Measurements from ENCODE around the gene SFMBT1. TPM values are rescaled to one million over a fixed set of nuclear protein-coding genes. Genes with fewer than 3 reads are reported as not detected.
"Not testable (repeated sequence)": the region's sequence is repeated elsewhere in the genome, so short reads cannot be mapped to it uniquely, and the experiment has no call there.

The SFMBT1 gene
- total RNA-seq, 2 donors from 2014 or later: 16.7 to 17.4 TPM

- Histone ChIP-seq H3K27me3 (no peaks in the 10 kb centered on the region), H3K4me1 (no peaks in the 10 kb centered on the region), H3K4me3 (no peak overlapping the region), H3K36me3 (no peaks in the 10 kb centered on the region), H3K9me3 (no peaks in the 10 kb centered on the region), H3K27ac (no peak overlapping the region)
- DNase-seq (ENCODE audit: low spot score): peak; percentile 34
- TF ChIP-seq CTCF (IDR thresholded peaks at IDR 0.05): no peak
Measured at GRCh38 chr3:53062905-53063304, 17.0 kb upstream of the SFMBT1 start.

- Histone ChIP-seq H3K27ac (no peak overlapping the region), H3K27me3 (no peaks in the 10 kb centered on the region), H3K36me3 (no peaks in the 10 kb centered on the region), H3K9me3 (no peaks in the 10 kb centered on the region), H3K4me1 (no peaks in the 10 kb centered on the region), H3K4me3 (no peak overlapping the region)
- DNase-seq (ENCODE audit: low spot score): peak; percentile 1
- peak in 1 of 2 donors; percentile 29 for TF ChIP-seq CTCF (IDR thresholded peaks at IDR 0.05)
Measured at GRCh38 chr3:53056442-53056841, 10.6 kb upstream of the SFMBT1 start.

- not testable (repeated sequence) for H3K9me3 ChIP-seq; DNase-seq (ENCODE audit: low spot score); H3K27me3 ChIP-seq; H3K27ac ChIP-seq; H3K4me3 ChIP-seq; H3K4me1 ChIP-seq; H3K36me3 ChIP-seq
Measured at GRCh38 chr3:53054233-53054632, 8.4 kb upstream of the SFMBT1 start.

GRCh38 chr3:53051929-53052328 is 6.1 kb upstream of the SFMBT1 start:
- H3K4me1 ChIP-seq: no peaks in the 10 kb centered on the region

GRCh38 chr3:53049987-53050386 is 4.1 kb upstream of the SFMBT1 start:
- Histone ChIP-seq H3K9me3 (no peaks in the 10 kb centered on the region), H3K27me3 (no peaks in the 10 kb centered on the region), H3K4me3 (no peak overlapping the region), H3K36me3 (no peaks in the 10 kb centered on the region), H3K4me1 (peaks cover 0 to 4% of the 10 kb centered on the region in 2 donors), H3K27ac (no peak overlapping the region)
- no peak for DNase-seq (ENCODE audit: low spot score)
- TF ChIP-seq CTCF (IDR thresholded peaks at IDR 0.05): no peak

More at GRCh38 chr3:53051929-53052328, 6.1 kb upstream of the SFMBT1 start:
- H3K27me3 ChIP-seq: no peaks in the 10 kb centered on the region
- no peaks in the 10 kb centered on the region for H3K36me3 ChIP-seq
- no peaks in the 10 kb centered on the region for H3K9me3 ChIP-seq
- no peak overlapping the region for H3K27ac ChIP-seq
- no peak overlapping the region for H3K4me3 ChIP-seq
- no peak for DNase-seq (ENCODE audit: low spot score)
- no peak for TF ChIP-seq CTCF (IDR thresholded peaks at IDR 0.05)

GRCh38 chr3:53046171-53047170 is 598 bp upstream of the SFMBT1 start:
- H3K27ac ChIP-seq: peak overlapping the region; percentile 89 to 96
- DNase-seq (ENCODE audit: low spot score): peak; percentile 65
- H3K4me3 ChIP-seq: peak overlapping the region; percentile 90 to 96
- no peaks in the 10 kb centered on the region for H3K27me3 ChIP-seq
- no peaks in the 10 kb centered on the region for H3K36me3 ChIP-seq
- peak in 1 of 2 donors; percentile 62 for TF ChIP-seq CTCF (IDR thresholded peaks at IDR 0.05)
- no peaks in the 10 kb centered on the region for H3K9me3 ChIP-seq
- peaks cover 0 to 11% of the 10 kb centered on the region in 2 donors for H3K4me1 ChIP-seq

Data from right atrium auricular region (tissue), 2 donors.